ENCODE measurements around the gene TSHB. TPM values are rescaled to one million over a fixed set of nuclear protein-coding genes. Genes with fewer than 3 reads are reported as not detected.
A peak's percentile ranks its signal among the peaks of the same experiment; 100 is the strongest.

The TSHB gene
- polyA plus RNA-seq, 3 donors, result not detected

DNA sequence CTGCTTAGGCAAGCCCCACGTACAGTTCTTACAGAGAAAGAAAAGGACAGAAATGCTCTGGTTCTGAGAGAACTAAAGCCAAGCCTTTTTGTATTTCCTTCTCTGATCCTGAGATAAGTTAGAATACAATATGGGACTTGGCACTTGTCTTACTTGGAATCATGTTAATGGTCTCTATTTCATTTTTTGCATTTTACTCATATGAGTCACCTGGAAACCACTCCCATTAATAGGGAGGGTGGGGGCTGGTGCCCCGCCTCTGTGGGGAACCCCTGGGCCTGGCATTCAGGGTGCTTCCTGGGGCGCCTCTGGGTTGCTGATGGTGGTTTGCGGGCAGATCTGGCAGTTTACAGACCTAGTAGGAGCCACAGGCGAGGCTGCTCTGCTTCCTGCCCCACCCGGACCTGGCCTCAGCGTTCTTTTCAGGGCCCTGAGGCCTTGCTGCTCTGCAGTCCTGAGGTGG is 32.9 kb downstream of the TSHB start:
- peak overlapping the region in 4 of 7 donors; percentile 27 to 81 (median 68) for H3K27ac Mint-ChIP-seq
- H3K27me3 ChIP-seq (ENCODE audit: control insufficient read depth in 2 of 2, insufficient read depth in 2 of 2, low read length in 2 of 2), result no peaks in the 10 kb centered on the region
- no peaks in the 10 kb centered on the region for H3K9me3 ChIP-seq (replicated peaks in 1 of 2; ENCODE audit: control insufficient read depth in 1 of 2, insufficient read depth in 1 of 2, low read length in 2 of 2)
- TF ChIP-seq, protein P1, sequence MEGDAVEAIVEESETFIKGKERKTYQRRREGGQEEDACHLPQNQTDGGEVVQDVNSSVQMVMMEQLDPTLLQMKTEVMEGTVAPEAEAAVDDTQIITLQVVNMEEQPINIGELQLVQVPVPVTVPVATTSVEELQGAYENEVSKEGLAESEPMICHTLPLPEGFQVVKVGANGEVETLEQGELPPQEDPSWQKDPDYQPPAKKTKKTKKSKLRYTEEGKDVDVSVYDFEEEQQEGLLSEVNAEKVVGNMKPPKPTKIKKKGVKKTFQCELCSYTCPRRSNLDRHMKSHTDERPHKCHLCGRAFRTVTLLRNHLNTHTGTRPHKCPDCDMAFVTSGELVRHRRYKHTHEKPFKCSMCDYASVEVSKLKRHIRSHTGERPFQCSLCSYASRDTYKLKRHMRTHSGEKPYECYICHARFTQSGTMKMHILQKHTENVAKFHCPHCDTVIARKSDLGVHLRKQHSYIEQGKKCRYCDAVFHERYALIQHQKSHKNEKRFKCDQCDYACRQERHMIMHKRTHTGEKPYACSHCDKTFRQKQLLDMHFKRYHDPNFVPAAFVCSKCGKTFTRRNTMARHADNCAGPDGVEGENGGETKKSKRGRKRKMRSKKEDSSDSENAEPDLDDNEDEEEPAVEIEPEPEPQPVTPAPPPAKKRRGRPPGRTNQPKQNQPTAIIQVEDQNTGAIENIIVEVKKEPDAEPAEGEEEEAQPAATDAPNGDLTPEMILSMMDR (IDR thresholded peaks at IDR 0.05), result no peak
- H3K27ac ChIP-seq (ENCODE audit: low read depth in 1 of 2, low read length in 2 of 2), result peak overlapping the region; percentile 32 to 55
- peak overlapping the region; percentile 12 for H2AFZ ChIP-seq (ENCODE audit: insufficient read depth, low read depth, low read length, poor library complexity, severe bottlenecking)
- DNase-seq, result peak; percentile 24 to 64 (median 30)
- peaks cover 4 to 28% of the 10 kb centered on the region in 2 donors for H3K36me3 ChIP-seq (replicated peaks in 1 of 2; ENCODE audit: control insufficient read depth in 1 of 2, insufficient read depth in 2 of 2, low read length in 2 of 2)
- peaks cover 0 to 2% (median 0%) of the 10 kb centered on the region in 7 donors for H3K9me3 Mint-ChIP-seq
- peaks cover 6 to 13% of the 10 kb centered on the region in 2 donors for H3K36me3 Mint-ChIP-seq
- H3K9ac ChIP-seq (ENCODE audit: insufficient read depth, low read length, poor library complexity, severe bottlenecking), result peak overlapping the region; percentile 44
- intact Hi-C loops (cut with micrococcal nuclease), result no loop called here
- H3K4me2 ChIP-seq (replicated peaks; ENCODE audit: extremely low read depth, low read length, poor library complexity, severe bottlenecking), result no peak overlapping the region
- H3K4me3 Mint-ChIP-seq, result no peak overlapping the region
- peaks cover 27% of the 10 kb centered on the region for H3K4me1 Mint-ChIP-seq
- 0% methylated on average over 1 of the region's 7 CpGs for WGBS (ENCODE audit: insufficient coverage)
- H3K27me3 Mint-ChIP-seq (ENCODE audit: low read depth in 3 of 3), result no peaks in the 10 kb centered on the region
- no peaks in the 10 kb centered on the region for H4K20me1 ChIP-seq (ENCODE audit: insufficient read depth, low read length)
- peaks cover 13 to 14% of the 10 kb centered on the region in 2 donors for H3K4me1 ChIP-seq (ENCODE audit: control insufficient read depth in 1 of 2, insufficient read depth in 2 of 2, low read length in 2 of 2)
- no peaks in the 10 kb centered on the region for H3K79me2 ChIP-seq (ENCODE audit: insufficient read depth, low read length)
- no peak overlapping the region for H3K4me3 ChIP-seq (replicated peaks in 1 of 3; ENCODE audit: low read depth in 2 of 3, low read length in 3 of 3)

DNA sequence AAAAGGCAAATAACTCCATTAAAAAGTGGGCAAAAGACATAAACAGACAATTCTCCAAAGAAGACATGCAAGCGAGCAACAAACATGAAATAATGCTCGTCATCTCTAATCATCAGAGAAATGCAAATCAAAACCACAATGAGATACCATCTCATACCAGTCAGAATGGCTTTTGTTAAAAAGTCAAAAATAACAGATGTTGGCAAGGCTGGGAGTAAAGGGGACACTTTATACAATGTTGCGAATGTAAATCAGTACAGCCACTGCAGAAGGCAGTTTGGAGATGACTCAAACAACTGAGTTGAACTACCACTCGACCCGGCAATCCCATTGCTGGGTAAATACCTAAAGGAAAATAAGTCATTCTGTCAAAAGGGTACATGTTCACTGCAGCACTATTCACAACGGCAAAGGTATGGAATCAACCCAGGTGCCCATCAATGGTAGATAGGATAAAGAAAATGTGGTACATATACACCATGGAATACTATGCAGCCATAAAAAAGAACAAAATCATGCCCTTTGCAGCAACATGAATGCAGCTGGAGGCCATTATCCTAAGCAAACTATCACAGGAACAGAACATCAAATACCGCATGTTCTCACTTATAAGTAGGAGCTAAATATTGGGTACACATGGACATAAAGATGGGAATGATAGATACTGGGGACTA is 33.7 kb downstream of the TSHB start:
- Histone ChIP-seq H3K4me2 (replicated peaks; ENCODE audit: extremely low read depth, low read length, poor library complexity, severe bottlenecking) (no peak overlapping the region), H4K20me1 (ENCODE audit: insufficient read depth, low read length) (no peaks in the 10 kb centered on the region), H3K27me3 (ENCODE audit: control insufficient read depth in 2 of 2, insufficient read depth in 2 of 2, low read length in 2 of 2) (no peaks in the 10 kb centered on the region), H3K9me3 (replicated peaks in 1 of 2; ENCODE audit: control insufficient read depth in 1 of 2, insufficient read depth in 1 of 2, low read length in 2 of 2) (no peaks in the 10 kb centered on the region), H3K4me3 (replicated peaks in 1 of 3; ENCODE audit: low read depth in 2 of 3, low read length in 3 of 3) (no peak overlapping the region), H3K79me2 (ENCODE audit: insufficient read depth, low read length) (no peaks in the 10 kb centered on the region), H3K36me3 (replicated peaks in 1 of 2; ENCODE audit: control insufficient read depth in 1 of 2, insufficient read depth in 2 of 2, low read length in 2 of 2) (peaks cover 3 to 28% of the 10 kb centered on the region in 2 donors), H3K27ac (ENCODE audit: low read depth in 1 of 2, low read length in 2 of 2) (peak overlapping the region in 1 of 2 donors; percentile 55), H3K9ac (ENCODE audit: insufficient read depth, low read length, poor library complexity, severe bottlenecking) (no peak overlapping the region), H3K4me1 (ENCODE audit: control insufficient read depth in 1 of 2, insufficient read depth in 2 of 2, low read length in 2 of 2) (peaks cover 13 to 14% of the 10 kb centered on the region in 2 donors), H2AFZ (ENCODE audit: insufficient read depth, low read depth, low read length, poor library complexity, severe bottlenecking) (no peak overlapping the region)
- TF ChIP-seq, protein P1 (IDR thresholded peaks at IDR 0.05), result no peak
- intact Hi-C loops (cut with micrococcal nuclease), result no loop called here
- WGBS (ENCODE audit: insufficient coverage), result 42% methylated on average over 3 of the region's 7 CpGs
- Mint-ChIP-seq H3K36me3 (peaks cover 13 to 21% of the 10 kb centered on the region in 2 donors), H3K4me3 (no peak overlapping the region), H3K9me3 (peaks cover 0 to 2% (median 0%) of the 10 kb centered on the region in 7 donors), H3K27ac (peak overlapping the region in 2 of 7 donors; percentile 27 to 75), H3K4me1 (peaks cover 27% of the 10 kb centered on the region), H3K27me3 (ENCODE audit: low read depth in 3 of 3) (no peaks in the 10 kb centered on the region)
- DNase-seq, result no peak
